GM19452 (cell line): ENCODE data around the gene ENG.

Source experiments
- ATAC-seq: cut with Tn5 transposase; IDR thresholded peaks from one replicate; pipeline ENCODE4 v1.9.1; 2021; ENCODE audit not compliant: unreplicated experiment

The ENG gene

DNA sequence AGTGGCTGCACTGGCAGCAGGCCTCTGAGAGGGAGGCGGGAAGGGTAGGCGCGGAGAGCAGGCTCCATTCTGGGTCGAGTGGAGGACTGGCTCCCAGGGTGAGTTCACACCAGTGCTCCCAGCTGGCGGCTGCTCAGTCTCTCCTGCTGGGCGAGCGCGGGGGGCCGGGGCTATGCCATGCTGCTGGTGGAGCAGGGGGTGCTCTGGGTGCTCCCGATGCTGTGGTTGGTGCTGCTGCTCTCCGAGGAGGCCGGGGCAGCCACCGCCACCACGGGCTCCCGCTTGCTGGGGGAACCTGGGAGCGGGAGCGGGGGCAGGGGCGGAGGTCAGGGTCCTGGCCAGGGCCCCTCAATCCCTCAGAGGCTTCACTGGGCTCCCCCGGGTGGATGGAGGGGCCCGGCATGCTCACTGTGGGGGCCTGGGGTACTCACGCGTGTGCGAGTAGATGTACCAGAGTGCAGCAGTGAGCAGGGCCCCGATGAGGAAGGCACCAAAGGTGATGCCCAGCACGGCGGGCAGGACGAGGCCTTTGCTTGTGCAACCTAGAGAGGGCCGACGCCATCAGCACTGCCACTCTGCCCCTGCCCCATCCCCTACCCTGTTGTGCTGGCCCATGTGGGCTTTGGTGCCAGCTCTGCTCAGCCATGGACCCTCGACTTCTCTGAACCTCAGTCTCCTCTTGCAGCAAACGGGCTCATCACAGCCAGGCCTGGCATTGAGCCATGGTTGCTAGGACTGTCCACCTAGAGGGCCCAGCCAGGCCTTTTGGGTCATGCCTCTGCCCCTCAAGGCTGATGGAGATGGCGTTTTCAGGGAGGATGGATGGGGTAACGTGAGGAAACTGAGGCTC is 38.7 kb downstream of the ENG start:
- no peak for ATAC-seq

DNA sequence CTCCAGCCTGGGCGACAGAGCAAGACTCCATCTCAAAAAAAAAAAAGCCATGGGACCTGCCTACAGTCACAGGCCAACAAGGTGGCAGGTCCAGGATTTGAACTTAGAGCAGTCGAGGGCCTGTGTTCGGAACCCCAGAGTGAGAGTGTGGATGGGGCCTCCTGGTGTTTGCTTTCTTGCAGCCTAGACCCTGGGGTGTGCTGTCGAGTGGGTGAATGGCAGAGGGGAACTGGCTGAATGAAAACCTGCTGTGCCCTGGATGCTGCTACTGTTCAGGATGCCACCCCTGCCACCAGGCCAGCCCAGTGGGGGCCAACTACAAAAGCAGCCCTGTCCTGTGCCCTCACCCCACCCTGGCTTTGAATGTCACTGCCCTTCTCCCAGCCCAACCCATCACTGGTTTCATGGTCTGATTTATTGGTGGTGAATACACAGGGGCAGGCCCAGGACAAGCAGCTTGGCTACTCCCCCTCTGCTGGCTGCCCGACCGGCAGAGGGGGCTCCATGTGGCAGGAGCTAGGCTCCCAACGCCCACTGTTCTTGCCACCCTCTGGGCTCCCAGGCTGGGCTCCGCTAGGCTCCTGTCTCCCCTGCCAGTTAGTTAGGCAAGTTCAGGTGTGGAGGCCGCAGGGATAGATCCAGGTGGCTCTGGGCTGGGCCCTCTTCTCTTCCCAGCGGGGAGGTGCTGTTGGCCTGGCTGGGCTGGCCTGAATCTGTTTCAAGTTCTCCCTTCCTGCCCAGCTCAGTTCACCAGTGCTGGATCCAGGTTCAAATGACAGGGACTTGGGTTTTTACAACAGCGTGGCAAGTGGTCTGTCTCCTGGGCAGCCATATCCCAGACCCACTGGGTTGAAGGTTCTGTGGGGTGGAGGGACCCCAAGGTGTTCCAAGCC is 39.6 kb downstream of the ENG start:
- no peak for ATAC-seq

- no peak for ATAC-seq
Measured at GRCh38 chr9:127813686-127814226, 40.7 kb downstream of the ENG start.

DNA sequence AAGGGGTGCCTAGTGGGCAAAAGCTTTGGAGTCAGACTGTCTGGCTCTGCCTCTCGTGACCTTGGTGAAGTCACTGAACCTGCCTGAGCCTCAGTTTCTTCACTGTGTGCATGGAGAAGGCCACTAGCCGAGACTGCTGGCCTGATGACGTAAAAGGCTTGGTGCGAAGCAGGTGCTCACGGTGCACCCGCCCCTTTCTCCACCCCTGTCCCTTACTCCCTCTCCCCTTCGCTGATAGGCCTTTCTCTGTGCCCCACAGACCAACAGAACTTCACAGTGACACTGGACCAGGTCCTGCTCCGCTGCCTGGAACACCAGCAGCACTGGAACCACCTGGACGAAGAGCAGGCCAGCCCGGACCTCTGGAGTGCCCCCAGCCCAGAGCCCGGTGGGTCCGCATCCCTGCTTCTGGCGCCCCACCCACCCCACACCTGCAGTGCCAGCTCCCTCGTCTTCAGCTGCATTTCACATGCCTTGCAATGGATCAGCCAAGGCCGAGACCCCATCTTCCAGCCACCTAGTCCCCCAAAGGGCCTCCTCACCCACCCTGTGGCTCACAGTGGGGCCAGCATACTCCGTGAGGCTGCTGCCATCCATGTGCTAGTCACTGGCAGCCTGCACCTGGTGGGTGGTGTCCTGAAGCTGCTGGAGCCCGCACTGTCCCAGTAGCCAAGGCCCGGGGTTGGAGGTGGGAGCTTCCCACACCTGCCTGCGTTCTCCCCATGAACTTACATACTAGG is 41.4 kb downstream of the ENG start:
- ATAC-seq = no peak

DNA sequence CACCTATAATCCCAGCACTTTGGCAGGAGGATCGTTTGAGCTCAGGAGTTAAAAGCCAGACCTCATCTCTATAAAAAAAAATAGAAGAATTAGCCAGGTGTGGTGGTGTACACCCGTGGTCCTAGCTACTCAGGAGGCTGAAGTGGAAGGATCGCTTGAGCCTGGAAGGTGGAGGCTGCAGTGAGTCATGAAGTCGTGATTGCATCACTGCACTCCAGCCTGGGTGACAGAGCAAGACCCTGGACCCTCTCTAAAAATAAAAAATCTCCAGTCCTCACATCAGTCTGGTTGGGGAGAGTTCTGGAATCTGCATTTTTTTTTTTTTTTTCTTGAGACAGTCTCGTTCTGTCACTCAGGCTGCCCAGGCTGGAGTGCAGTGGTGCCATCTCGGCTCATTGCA is 42.4 kb downstream of the ENG start:
- no peak for ATAC-seq

- ATAC-seq = no peak
Measured at GRCh38 chr9:127810378-127811187, 43.9 kb downstream of the ENG start.

DNA sequence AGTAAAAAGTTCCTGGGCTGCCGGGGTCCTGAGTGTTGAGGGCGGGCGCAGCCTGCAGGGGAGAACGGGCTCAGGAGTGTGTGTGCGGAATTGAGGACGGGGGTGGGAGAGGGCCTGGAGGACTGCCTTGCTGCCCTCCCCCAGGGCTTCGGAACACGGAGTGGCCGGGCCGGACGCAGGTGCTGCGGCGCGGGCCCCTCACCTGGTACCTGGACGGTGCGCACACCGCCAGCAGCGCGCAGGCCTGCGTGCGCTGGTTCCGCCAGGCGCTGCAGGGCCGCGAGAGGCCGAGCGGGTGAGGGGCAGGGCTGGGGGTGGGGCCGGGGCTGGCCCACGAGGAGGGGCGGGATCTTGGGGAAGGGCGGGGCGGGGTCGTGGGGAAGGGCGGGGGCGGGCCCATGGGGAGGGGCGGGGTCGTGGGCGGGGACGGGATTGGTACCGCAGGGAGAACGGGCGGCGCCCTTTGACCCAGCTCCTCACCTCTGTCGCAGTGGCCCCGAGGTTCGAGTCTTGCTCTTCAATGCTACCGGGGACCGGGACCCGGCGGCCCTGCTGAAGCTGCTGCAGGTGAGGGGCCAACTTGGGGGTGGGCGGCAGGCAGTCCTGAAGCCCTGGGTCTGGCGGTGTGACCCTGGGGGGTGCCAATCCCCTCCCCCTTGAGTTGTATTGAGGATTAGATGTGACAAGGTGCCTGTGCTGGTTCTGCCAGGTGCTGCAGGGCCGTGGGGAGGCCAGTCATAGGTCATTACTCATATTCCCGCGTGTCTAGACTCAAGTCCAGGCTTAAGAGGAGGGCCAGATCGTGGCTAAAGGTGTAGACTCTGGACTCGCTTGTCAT is 44.7 kb downstream of the ENG start:
- no peak for ATAC-seq

DNA sequence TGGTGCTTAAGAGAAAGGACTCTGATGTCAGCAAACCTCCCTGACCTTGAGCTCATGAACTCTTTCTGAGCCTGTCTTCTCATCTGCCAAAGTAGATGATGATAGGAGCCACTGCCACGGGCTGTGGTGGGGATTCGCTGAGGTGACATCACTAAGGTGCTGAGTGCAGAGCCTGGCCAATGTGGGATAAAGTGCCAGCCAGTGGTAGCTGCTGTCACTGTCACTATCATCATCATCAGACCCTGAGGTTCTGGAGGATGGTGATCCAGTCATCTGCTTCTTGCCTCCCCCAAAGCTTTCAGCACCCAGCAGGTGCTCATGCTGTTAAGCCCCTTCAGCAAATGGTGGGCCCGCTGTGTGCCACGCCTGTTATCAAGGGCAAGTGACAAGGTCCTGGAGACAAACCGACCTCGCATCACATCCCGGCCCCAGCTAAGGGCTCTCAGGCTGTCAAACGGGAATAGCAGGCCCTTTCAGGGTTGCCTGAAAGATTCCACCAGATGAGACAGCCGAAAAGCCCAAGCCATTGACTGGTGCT is 45.4 kb downstream of the ENG start:
- ATAC-seq = no peak

- no peak for ATAC-seq
Measured at GRCh38 chr9:127808347-127809001, 46.0 kb downstream of the ENG start.

DNA sequence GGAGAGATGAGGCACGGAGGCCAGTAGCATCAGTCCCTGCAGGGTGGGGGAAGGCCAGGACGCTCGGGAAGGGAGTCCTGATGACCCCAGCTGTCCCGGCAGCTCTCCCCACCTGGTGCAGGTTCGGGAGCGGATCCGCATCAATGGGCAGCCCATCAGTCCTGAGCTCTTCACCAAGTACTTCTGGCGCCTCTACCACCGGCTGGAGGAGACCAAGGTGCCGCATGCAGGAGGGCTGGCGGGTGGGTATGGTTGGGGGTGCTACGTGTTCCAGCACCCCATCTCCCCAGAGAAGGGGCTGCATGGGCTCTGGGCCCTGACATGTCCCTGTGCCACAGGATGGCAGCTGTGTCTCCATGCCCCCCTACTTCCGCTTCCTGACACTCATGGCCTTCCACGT is 47.6 kb downstream of the ENG start:
- no peak for ATAC-seq

DNA sequence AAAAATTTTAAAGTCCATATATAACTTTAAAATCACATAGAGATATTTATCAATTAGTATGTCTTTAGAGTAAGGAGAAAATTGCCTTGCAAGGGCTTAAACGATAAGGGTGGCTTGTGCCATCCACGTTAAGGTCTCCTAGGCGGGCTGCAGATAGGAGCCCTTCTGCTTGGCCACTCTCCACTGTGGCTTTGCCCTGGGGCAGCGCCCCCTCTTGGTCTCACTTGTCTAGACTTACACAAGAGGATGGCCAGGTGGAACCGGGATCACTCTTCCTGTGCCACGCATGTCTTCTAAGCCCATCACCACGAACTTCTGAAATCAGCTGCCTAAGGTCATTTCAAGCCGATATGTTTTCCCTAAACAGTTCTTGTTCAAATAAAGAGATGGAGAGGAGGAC is 48.8 kb downstream of the ENG start:
- no peak for ATAC-seq

DNA sequence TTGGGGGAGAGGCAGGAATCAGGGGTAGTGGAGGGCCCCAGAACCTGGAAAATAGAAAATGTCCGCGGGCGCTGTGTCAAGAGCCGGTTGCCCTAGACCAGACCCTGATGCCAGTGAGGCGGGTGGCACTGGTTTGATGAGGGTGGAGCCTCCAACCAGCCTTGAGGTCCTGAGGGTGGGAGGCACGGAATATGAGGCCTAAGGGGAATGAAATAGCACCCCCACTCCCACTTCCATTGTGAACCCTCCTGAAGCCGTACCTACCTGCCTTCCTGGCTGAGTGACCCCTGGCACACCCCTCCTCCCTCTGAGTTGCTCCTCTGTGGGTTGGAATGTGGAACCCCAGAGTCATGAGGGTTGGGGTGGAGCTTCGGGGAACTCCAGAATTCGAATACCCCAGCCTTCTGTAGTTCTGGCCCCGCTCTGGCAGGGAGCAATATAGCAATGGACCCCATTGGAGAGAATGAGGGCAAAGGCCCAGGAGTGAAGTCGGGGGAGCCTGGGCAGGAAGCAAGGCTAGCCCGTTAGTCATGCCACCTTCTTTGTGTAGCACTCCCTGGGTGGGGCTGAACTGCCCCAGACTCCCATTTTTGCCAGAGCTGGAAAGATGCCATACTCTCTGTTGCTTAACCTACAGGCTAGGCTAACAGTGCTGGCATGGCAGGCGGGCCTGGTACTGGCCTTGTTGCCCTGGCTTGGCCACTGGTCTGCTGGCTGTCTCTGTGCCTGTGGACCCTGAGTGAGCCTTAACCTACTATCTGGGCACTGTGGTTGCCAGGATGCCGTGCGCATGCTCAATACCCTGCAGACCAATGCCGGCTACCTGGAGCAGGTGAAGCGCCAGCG is 50.7 kb downstream of the ENG start:
- no peak for ATAC-seq

- peak; percentile 73 for ATAC-seq
Measured at GRCh38 chr9:127802576-127803443, 51.6 kb downstream of the ENG start, which contains the start of gene FPGS. FPGS (plus strand) TSS chr9:127802882; CDS start chr9:127802925, 43 bp downstream.

GRCh38 chr9:127801955-127802575 is 52.4 kb downstream of the ENG start:
- ATAC-seq = no peak

- no peak for ATAC-seq
Measured at GRCh38 chr9:127796852-127797370, 57.5 kb downstream of the ENG start.

DNA sequence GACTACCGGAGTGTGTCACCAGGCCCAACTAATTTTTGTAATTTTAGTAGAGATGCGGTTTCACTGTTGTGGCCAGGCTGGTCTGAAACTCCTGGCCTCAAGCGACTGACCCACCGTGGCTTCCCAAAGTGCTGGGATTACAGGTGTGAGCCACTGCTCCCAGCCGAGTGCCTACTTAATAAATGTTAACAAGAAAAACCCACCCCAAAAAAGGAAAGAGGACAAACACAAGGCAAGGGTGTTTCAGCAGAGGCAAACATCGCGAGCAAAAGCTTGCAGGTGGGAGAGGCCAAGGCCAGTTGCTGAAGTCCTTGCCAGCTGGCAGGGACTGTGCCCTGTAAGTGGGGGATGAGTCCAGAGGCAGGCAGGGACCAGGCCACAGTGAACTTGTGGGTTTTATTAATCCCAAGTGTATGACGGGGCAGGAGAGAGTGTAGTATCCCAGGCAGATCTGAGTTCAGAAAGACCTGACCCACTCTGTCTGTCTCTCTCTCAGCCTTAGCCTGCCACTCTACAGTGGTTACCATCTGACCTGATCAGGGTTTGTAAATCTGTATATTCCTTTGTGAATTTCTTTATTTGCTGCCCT is 58.1 kb downstream of the ENG start:
- ATAC-seq = no peak
